NOMO-1 treated with dmso at 0.1 percent for 144 hours (cell line): ENCODE results near the gene TMEM253.

ENCODE experiments used
- DNase-seq: peaks from one replicate; lab custom pipeline; 2025; ENCODE audit not compliant: unreplicated experiment; lab: John Stamatoyannopoulos, UW

TMEM253 gene

GRCh38 chr14:21100931-21101330 is at the start of gene TMEM253:
TMEM253 (plus strand) TSS chr14:21101066; CDS start chr14:21101344, 278 bp downstream.
- DNase-seq: no peak

GRCh38 chr14:21053184-21054122 is 47.4 kb upstream of the TMEM253 start:
- DNase-seq: no peak

GRCh38 chr14:21054123-21054767 is 46.6 kb upstream of the TMEM253 start:
- no peak for DNase-seq

GRCh38 chr14:21054768-21055145 is 46.1 kb upstream of the TMEM253 start:
- no peak for DNase-seq

- DNase-seq: no peak
Measured at GRCh38 chr14:21055432-21056117, 45.3 kb upstream of the TMEM253 start.

GRCh38 chr14:21056520-21057163 is 44.2 kb upstream of the TMEM253 start:
- DNase-seq: no peak

- no peak for DNase-seq
Measured at GRCh38 chr14:21057803-21058675, 42.8 kb upstream of the TMEM253 start, which contains the start of gene RNASE8. RNASE8 (plus strand) TSS chr14:21057822; CDS start chr14:21057893, 71 bp downstream.

GRCh38 chr14:21058903-21059302 is 42.0 kb upstream of the TMEM253 start:
- DNase-seq: no peak

GRCh38 chr14:21059842-21060613 is 40.8 kb upstream of the TMEM253 start:
- no peak for DNase-seq

- no peak for DNase-seq
Measured at GRCh38 chr14:21060614-21061346, 40.1 kb upstream of the TMEM253 start.

GRCh38 chr14:21061347-21061668 is 39.6 kb upstream of the TMEM253 start:
- DNase-seq: no peak

GRCh38 chr14:21063479-21063878 is 37.4 kb upstream of the TMEM253 start:
- no peak for DNase-seq

GRCh38 chr14:21066882-21067502 is 33.9 kb upstream of the TMEM253 start:
- DNase-seq: no peak

GRCh38 chr14:21068521-21069387 is 32.1 kb upstream of the TMEM253 start:
- peak; percentile 49 for DNase-seq

GRCh38 chr14:21069388-21070082 is 31.3 kb upstream of the TMEM253 start:
- DNase-seq: no peak

GRCh38 chr14:21070083-21070609 is 30.7 kb upstream of the TMEM253 start, which contains the start of gene ARHGEF40:
ARHGEF40 (plus strand) TSS chr14:21070304; CDS start chr14:21070397, 93 bp downstream.
- DNase-seq: peak; percentile 5
